T-helper 1 cell treated with Interleukin-12 subunit alpha and Interleukin-12 subunit beta and Interleukin-4 antibody, amounts not matched to agents 30 ng/mL and 1 ng/mL, for 36 hours (primary cell): ENCODE results near the gene JAK1. TPM values are rescaled to one million over a fixed set of nuclear protein-coding genes. Genes with fewer than 3 reads are reported as not detected.

Experiments used
- intact Hi-C: fragments of 100-400 bp; cut with micrococcal nuclease; formaldehyde crosslinking; loops from one replicate; pipeline ENCODE4 v1.15.1; 2024
- total RNA-seq: library from RNA; stranded (reverse); gene quantifications from 2 replicates; pipeline ENCODE4 v1.2.3, GENCODE V29; 2022

JAK1 gene
- total RNA-seq, 1 donor from 2014 or later = 206 TPM

GRCh38 chr1:64980745-64981600 is 14.6 kb upstream of the JAK1 start:
- intact Hi-C loops = no loop called here

GRCh38 chr1:64979358-64979757 is 13.0 kb upstream of the JAK1 start:
- intact Hi-C loops = no loop called here

GRCh38 chr1:64976361-64976760 is 10.0 kb upstream of the JAK1 start:
- intact Hi-C loops = no loop called here

- intact Hi-C loops = no loop called here
These were observed 9.4 kb upstream of the JAK1 start for GRCh38 chr1:64975740-64976139.

GRCh38 chr1:64975127-64975526 is 8.8 kb upstream of the JAK1 start:
- intact Hi-C loops = no loop called here

GRCh38 chr1:64974288-64974825 is 8.0 kb upstream of the JAK1 start:
- intact Hi-C loops = no loop called here

GRCh38 chr1:64973061-64973647 is 6.8 kb upstream of the JAK1 start:
- intact Hi-C loops = no loop called here

GRCh38 chr1:64969305-64970046 is 3.1 kb upstream of the JAK1 start:
- intact Hi-C loops = loop anchor here (5.0 to 10.0 kb wide), 5 partner anchors 238 to 1605 kb away; partner anchors contain the start of gene ALG6

GRCh38 chr1:64967381-64967780 is 1.0 kb upstream of the JAK1 start:
- intact Hi-C loops = loop anchor here (2.0 to 10.0 kb wide), 8 partner anchors 103 to 1603 kb away; partner anchors contain the start of genes ALG6, EFCAB7 and ITGB3BP

- intact Hi-C loops = loop anchor here (1.0 to 10.0 kb wide), 19 partner anchors 8 to 1960 kb away; partner anchors contain the start of genes ALG6, EFCAB7, ITGB3BP and LEPR
These were observed 787 bp downstream of the JAK1 start for GRCh38 chr1:64965366-64966157.

GRCh38 chr1:64963466-64963865 is 2.9 kb downstream of the JAK1 start:
- intact Hi-C loops = loop anchor here (10.0 kb wide), 4 partner anchors 1311 to 1599 kb away; partner anchors contain the start of gene ALG6

- intact Hi-C loops = loop anchor here (1.0 to 10.0 kb wide), 5 partner anchors 41 to 1598 kb away; partner anchors contain the start of gene ALG6
These were observed 3.9 kb downstream of the JAK1 start for GRCh38 chr1:64962441-64962840.

- intact Hi-C loops = loop anchor here (1.0 to 10.0 kb wide), 6 partner anchors 41 to 1597 kb away; partner anchors contain the start of gene ALG6
These were observed 4.4 kb downstream of the JAK1 start for GRCh38 chr1:64961923-64962322.

- intact Hi-C loops = loop anchor here (2.0 to 10.0 kb wide), 5 partner anchors 82 to 1596 kb away; partner anchors contain the start of gene ALG6
These were observed 5.6 kb downstream of the JAK1 start for GRCh38 chr1:64960731-64961130.

GRCh38 chr1:64959986-64960385 is 6.4 kb downstream of the JAK1 start:
- intact Hi-C loops = loop anchor here (2.0 to 10.0 kb wide), 5 partner anchors 81 to 1595 kb away; partner anchors contain the start of gene ALG6

GRCh38 chr1:64956733-64957441 is 9.5 kb downstream of the JAK1 start:
- intact Hi-C loops = loop anchor here (1.0 to 2.0 kb wide), 3 partner anchors 8 to 14 kb away; no protein-coding TSS in a partner anchor

GRCh38 chr1:64956010-64956640 is 10.2 kb downstream of the JAK1 start:
- intact Hi-C loops = loop anchor here (2.0 kb wide), 1 partner anchor 13 kb away; no protein-coding TSS in a partner anchor

- intact Hi-C loops = loop anchor here (2.0 kb wide), 1 partner anchor 13 kb away; no protein-coding TSS in a partner anchor
These were observed 11.0 kb downstream of the JAK1 start for GRCh38 chr1:64955097-64956009.
